HEK293 (cell line): ENCODE data around the gene SERPINH1.

Experiments used
- BCL11B ChIP-seq: fragments of 450-650 bp; formaldehyde crosslinking; IDR thresholded peaks from 2 replicates; pipeline ENCODE4 v1.5.1; 2016; ENCODE audit warnings: low read depth, missing biosample characterization, missing genetic modification characterization
- EGR2 ChIP-seq: fragments of 450-650 bp; formaldehyde crosslinking; IDR thresholded peaks from 2 replicates; pipeline ENCODE4 v1.5.1; 2016; ENCODE audit warnings: low read depth, missing biosample characterization, missing genetic modification characterization
- KLF10 ChIP-seq: fragments of 450-650 bp; IDR thresholded peaks from 2 replicates; pipeline ENCODE4 v1.5.1; 2018; ENCODE audit warnings: missing biosample characterization, mild to moderate bottlenecking, missing genetic modification characterization
- PRDM2 ChIP-seq: fragments of 450-650 bp; formaldehyde crosslinking; IDR thresholded peaks from 2 replicates; pipeline ENCODE4 v1.5.1; 2016; ENCODE audit warnings: missing biosample characterization, missing genetic modification characterization, borderline replicate concordance
- SALL2 ChIP-seq: fragments of 450-650 bp; formaldehyde crosslinking; IDR thresholded peaks from 2 replicates; pipeline ENCODE4 v1.5.0; 2017; ENCODE audit warnings: missing biosample characterization, mild to moderate bottlenecking, missing genetic modification characterization, borderline replicate concordance
- SCRT2 ChIP-seq: fragments of 450-650 bp; formaldehyde crosslinking; IDR thresholded peaks from 2 replicates; pipeline ENCODE4 v1.5.1; 2016; ENCODE audit warnings: missing biosample characterization, missing genetic modification characterization
- SP3 ChIP-seq: fragments of 450-650 bp; formaldehyde crosslinking; IDR thresholded peaks from 2 replicates; pipeline ENCODE4 v1.5.1; 2016; ENCODE audit warnings: missing biosample characterization, missing genetic modification characterization
- TRIM28 ChIP-seq: IDR thresholded peaks from 2 replicates; pipeline ENCODE4 v1.6.1; 2011; ENCODE audit warnings: low read length, control low read depth, borderline replicate concordance
- ZBTB26 ChIP-seq: fragments of 450-650 bp; formaldehyde crosslinking; optimal IDR thresholded peaks from 2 replicates; pipeline ENCODE3; 2016; ENCODE audit warnings: missing biosample characterization, mild to moderate bottlenecking, missing genetic modification characterization
- ZFP3 ChIP-seq: fragments of 450-650 bp; formaldehyde crosslinking; IDR thresholded peaks from 2 replicates; pipeline ENCODE4 v1.5.1; 2016; ENCODE audit warnings: low read depth, missing biosample characterization, missing genetic modification characterization
- ZNF155 ChIP-seq: fragments of 450-650 bp; formaldehyde crosslinking; IDR thresholded peaks from 2 replicates; pipeline ENCODE4 v1.5.1; 2016; ENCODE audit warnings: missing biosample characterization, missing genetic modification characterization
- ZNF184 ChIP-seq: fragments of 450-650 bp; IDR thresholded peaks from 2 replicates; pipeline ENCODE4 v1.5.1; 2018; ENCODE audit warnings: missing biosample characterization, mild to moderate bottlenecking, missing genetic modification characterization
- ZNF280D ChIP-seq: fragments of 450-650 bp; formaldehyde crosslinking; IDR thresholded peaks from 2 replicates; pipeline ENCODE4 v1.5.1; 2016; ENCODE audit warnings: missing biosample characterization, missing genetic modification characterization
- ZNF324 ChIP-seq: fragments of 450-650 bp; formaldehyde crosslinking; IDR thresholded peaks from 2 replicates; pipeline ENCODE4 v1.5.1; 2016; ENCODE audit warnings: missing biosample characterization, missing genetic modification characterization
- ZNF394 ChIP-seq: fragments of 450-650 bp; formaldehyde crosslinking; IDR thresholded peaks from 2 replicates; pipeline ENCODE4 v1.5.1; 2016; ENCODE audit warnings: missing biosample characterization, missing genetic modification characterization, mild to moderate bottlenecking, moderate library complexity, borderline replicate concordance
- ZNF426 ChIP-seq: fragments of 450-650 bp; formaldehyde crosslinking; IDR thresholded peaks from 2 replicates; pipeline ENCODE4 v1.5.1; 2017; ENCODE audit warnings: missing biosample characterization, missing genetic modification characterization, mild to moderate bottlenecking, inconsistent platforms, moderate library complexity
- ZNF449 ChIP-seq: fragments of 450-650 bp; formaldehyde crosslinking; IDR thresholded peaks from 2 replicates; pipeline ENCODE4 v1.5.1; 2017; ENCODE audit warnings: missing biosample characterization, mild to moderate bottlenecking, missing genetic modification characterization, moderate library complexity
- ZNF623 ChIP-seq: fragments of 450-650 bp; formaldehyde crosslinking; IDR thresholded peaks from 2 replicates; pipeline ENCODE4 v1.5.1; 2016; ENCODE audit warnings: missing biosample characterization, missing genetic modification characterization
- ZNF624 ChIP-seq: fragments of 450-650 bp; formaldehyde crosslinking; IDR thresholded peaks from 2 replicates; pipeline ENCODE4 v1.5.1; 2017; ENCODE audit warnings: missing biosample characterization, missing genetic modification characterization
- ZNF629 ChIP-seq: fragments of 450-650 bp; formaldehyde crosslinking; IDR thresholded peaks from 2 replicates; pipeline ENCODE4 v1.5.1; 2017; ENCODE audit warnings: missing biosample characterization, missing genetic modification characterization
- ZNF639 ChIP-seq: fragments of 450-650 bp; formaldehyde crosslinking; IDR thresholded peaks from 2 replicates; pipeline ENCODE4 v1.5.1; 2016; ENCODE audit warnings: missing biosample characterization, missing genetic modification characterization
- TF ChIP-seq, protein P1 (sequence below): fragments of 450-650 bp; formaldehyde crosslinking; IDR thresholded peaks from 2 replicates; pipeline ENCODE4 v1.5.1; 2016; ENCODE audit warnings: missing biosample characterization, missing genetic modification characterization

Gene SERPINH1

GRCh38 chr11:75583718-75584658, 21.9 kb downstream of the SERPINH1 start (continued):
- TF ChIP-seq PRDM2 (tag by site-specific recombination) = no peak
- TF ChIP-seq BCL11B = no peak
- no peak for TF ChIP-seq ZNF280D (tag by site-specific recombination)
- no peak for TF ChIP-seq ZFP3 (tag by site-specific recombination)
- TF ChIP-seq ZNF623 = no peak
- 0 out of 2 replicates have a peak, but pooled peaks have one; percentile 6 for TF ChIP-seq SP3 (tag by site-specific recombination)
- TF ChIP-seq EGR2 = no peak
- TF ChIP-seq ZNF639 (tag by site-specific recombination) = no peak
- TF ChIP-seq, protein P1, sequence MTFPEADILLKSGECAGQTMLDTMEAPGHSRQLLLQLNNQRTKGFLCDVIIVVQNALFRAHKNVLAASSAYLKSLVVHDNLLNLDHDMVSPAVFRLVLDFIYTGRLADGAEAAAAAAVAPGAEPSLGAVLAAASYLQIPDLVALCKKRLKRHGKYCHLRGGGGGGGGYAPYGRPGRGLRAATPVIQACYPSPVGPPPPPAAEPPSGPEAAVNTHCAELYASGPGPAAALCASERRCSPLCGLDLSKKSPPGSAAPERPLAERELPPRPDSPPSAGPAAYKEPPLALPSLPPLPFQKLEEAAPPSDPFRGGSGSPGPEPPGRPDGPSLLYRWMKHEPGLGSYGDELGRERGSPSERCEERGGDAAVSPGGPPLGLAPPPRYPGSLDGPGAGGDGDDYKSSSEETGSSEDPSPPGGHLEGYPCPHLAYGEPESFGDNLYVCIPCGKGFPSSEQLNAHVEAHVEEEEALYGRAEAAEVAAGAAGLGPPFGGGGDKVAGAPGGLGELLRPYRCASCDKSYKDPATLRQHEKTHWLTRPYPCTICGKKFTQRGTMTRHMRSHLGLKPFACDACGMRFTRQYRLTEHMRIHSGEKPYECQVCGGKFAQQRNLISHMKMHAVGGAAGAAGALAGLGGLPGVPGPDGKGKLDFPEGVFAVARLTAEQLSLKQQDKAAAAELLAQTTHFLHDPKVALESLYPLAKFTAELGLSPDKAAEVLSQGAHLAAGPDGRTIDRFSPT (tag by site-specific recombination) = no peak
- no peak for TF ChIP-seq TRIM28
- TF ChIP-seq ZNF624 (tag by site-specific recombination) = no peak
- TF ChIP-seq ZNF629 (tag by site-specific recombination) = no peak
- no peak for TF ChIP-seq ZNF449 (tag by site-specific recombination)
- no peak for TF ChIP-seq KLF10 (tag by site-specific recombination)
- TF ChIP-seq SALL2 (tag by site-specific recombination) = no peak
- no peak for TF ChIP-seq ZNF324 (tag by site-specific recombination)
- TF ChIP-seq ZNF426 = no peak
- TF ChIP-seq ZNF394 = no peak
- TF ChIP-seq ZNF184 (tag by site-specific recombination) = no peak
- peak; percentile 24 for TF ChIP-seq ZBTB26 (tag by site-specific recombination)
- TF ChIP-seq SCRT2 (tag by site-specific recombination) = no peak
- no peak for TF ChIP-seq ZNF155 (tag by site-specific recombination)
